ENCODE results near the gene MRPL54. TPM values are rescaled to one million over a fixed set of nuclear protein-coding genes. Genes with fewer than 3 reads are reported as not detected.

Gene MRPL54
- total and polyA plus RNA-seq, 2 experiments from 2014 or later = 29.7 to 89.9 TPM

DNA sequence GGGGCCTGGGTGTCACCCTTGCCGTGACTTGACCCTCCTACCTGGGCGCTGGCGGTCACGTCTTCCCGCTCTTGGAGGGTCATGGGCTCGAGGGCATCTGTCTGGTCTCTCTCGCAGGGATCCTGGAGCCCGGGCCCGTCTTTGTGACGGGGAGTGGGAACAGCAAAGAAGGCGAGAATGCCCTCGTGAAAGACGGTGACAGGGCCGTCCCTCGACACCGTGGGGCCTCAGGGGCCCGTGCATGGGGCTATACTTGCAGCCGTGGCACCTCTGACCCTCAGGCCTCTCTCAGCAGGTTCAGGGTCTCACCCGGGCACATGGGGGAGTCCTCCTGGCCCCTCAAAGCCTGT is 44.6 kb downstream of the MRPL54 start (continued):
- TF ChIP-seq, protein P1, sequence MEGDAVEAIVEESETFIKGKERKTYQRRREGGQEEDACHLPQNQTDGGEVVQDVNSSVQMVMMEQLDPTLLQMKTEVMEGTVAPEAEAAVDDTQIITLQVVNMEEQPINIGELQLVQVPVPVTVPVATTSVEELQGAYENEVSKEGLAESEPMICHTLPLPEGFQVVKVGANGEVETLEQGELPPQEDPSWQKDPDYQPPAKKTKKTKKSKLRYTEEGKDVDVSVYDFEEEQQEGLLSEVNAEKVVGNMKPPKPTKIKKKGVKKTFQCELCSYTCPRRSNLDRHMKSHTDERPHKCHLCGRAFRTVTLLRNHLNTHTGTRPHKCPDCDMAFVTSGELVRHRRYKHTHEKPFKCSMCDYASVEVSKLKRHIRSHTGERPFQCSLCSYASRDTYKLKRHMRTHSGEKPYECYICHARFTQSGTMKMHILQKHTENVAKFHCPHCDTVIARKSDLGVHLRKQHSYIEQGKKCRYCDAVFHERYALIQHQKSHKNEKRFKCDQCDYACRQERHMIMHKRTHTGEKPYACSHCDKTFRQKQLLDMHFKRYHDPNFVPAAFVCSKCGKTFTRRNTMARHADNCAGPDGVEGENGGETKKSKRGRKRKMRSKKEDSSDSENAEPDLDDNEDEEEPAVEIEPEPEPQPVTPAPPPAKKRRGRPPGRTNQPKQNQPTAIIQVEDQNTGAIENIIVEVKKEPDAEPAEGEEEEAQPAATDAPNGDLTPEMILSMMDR (conservative IDR thresholded peaks at IDR 0.05; ENCODE audit: low read depth in 2 of 2) = no peak
- TF ChIP-seq EZH2 (IDR thresholded peaks at IDR 0.05; ENCODE audit: low read depth, unreplicated experiment) = no peak
- TF ChIP-seq JUNB (IDR thresholded peaks at IDR 0.05; ENCODE audit: unreplicated experiment) = no peak

DNA sequence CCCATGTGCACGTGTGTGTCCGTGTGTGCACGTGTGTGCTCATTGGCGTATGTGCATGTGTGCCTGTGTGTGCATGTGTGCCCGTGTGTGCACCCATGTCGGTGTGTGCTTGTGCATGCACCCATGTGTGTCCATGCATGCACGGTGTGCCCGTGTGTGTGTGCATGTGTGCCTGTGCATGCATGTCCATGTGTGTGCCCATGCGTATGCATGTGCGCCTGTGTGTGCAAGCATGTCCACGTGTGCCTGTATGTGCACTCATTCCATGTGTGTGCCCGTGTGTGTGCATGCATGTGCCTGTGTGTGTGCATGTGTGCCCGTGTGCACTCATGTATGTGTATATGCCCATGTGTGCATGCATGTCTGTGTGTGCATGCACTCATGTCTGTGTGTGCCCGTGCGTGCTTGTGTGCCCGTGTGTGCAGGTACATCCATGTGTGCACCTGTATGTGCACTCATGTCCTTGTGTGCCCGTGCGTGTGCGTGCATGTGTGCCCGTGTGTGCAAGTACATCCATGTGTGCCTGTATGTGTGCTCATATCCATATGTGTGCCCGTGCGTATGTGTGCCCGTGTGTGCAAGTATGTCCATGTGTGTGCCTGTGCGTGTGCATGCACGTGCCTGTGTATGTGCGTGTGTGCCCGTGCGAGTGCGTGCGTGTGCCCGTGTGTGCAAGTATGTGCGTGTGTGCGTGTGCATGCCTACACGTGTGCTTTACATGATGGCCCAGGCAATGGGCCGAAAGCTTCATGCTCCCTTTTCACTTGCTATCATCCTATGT is 45.3 kb downstream of the MRPL54 start:
- no peak overlapping the region for H3K4me2 ChIP-seq
- DNase-seq (ENCODE audit: low spot score) = no peak
- H3K79me2 ChIP-seq (replicated peaks; ENCODE audit: insufficient read depth) = no peaks in the 10 kb centered on the region
- ATAC-seq = no peak
- no peak overlapping the region for H3K4me3 ChIP-seq
- H3K27me3 ChIP-seq (ENCODE audit: insufficient read depth) = no peaks in the 10 kb centered on the region
- no peaks in the 10 kb centered on the region for H3K36me3 ChIP-seq (ENCODE audit: insufficient read depth)
- Mint-ChIP-seq H3K27me3 (ENCODE audit: insufficient read depth, low read depth, poor library complexity) (peaks cover 16% of the 10 kb centered on the region), H3K36me3 (ENCODE audit: low read depth) (no peaks in the 10 kb centered on the region), H3K4me3 (no peak overlapping the region; the same call in 2 of the 3 replicates), H3K27ac (no peak overlapping the region; the same call in 1 of the 2 replicates), H3K4me1 (no peaks in the 10 kb centered on the region; the same call in 2 of the 3 replicates), H3K9me3 (peaks cover 4% of the 10 kb centered on the region; the same call in 1 of the 3 replicates)
- H3K4me1 ChIP-seq (ENCODE audit: insufficient read depth) = no peaks in the 10 kb centered on the region
- no peak overlapping the region for H2AFZ ChIP-seq
- peaks cover 9% of the 10 kb centered on the region for H3F3A ChIP-seq (replicated peaks; ENCODE audit: low read depth)
- no peaks in the 10 kb centered on the region for H4K20me1 ChIP-seq (replicated peaks; ENCODE audit: insufficient read depth)
- H3K27ac ChIP-seq (ENCODE audit: low read depth) = no peak overlapping the region
- H3K9me2 ChIP-seq (ENCODE audit: insufficient read depth) = no peaks in the 10 kb centered on the region
- TF ChIP-seq EZH2phosphoT487 (IDR thresholded peaks at IDR 0.05; ENCODE audit: unreplicated experiment) (no peak), NANOG (IDR thresholded peaks at IDR 0.05; ENCODE audit: borderline replicate concordance) (no peak), JUNB (IDR thresholded peaks at IDR 0.05; ENCODE audit: unreplicated experiment) (no peak), ZNF114 (CRISPR knock-in tag; IDR thresholded peaks at IDR 0.05) (no peak), POLR2AphosphoS5 (IDR thresholded peaks at IDR 0.05; ENCODE audit: low read depth) (no peak), STAT1 (IDR thresholded peaks at IDR 0.05; ENCODE audit: unreplicated experiment) (no peak), CREB1 (CRISPR knock-in tag; IDR thresholded peaks at IDR 0.05; ENCODE audit: low read depth) (no peak)
- TF ChIP-seq, protein P1 (conservative IDR thresholded peaks at IDR 0.05; ENCODE audit: low read depth in 2 of 2) = no peak
- TF ChIP-seq, protein P2, sequence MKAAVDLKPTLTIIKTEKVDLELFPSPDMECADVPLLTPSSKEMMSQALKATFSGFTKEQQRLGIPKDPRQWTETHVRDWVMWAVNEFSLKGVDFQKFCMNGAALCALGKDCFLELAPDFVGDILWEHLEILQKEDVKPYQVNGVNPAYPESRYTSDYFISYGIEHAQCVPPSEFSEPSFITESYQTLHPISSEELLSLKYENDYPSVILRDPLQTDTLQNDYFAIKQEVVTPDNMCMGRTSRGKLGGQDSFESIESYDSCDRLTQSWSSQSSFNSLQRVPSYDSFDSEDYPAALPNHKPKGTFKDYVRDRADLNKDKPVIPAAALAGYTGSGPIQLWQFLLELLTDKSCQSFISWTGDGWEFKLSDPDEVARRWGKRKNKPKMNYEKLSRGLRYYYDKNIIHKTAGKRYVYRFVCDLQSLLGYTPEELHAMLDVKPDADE (IDR thresholded peaks at IDR 0.05) = no peak
- TF ChIP-seq, protein P3, sequence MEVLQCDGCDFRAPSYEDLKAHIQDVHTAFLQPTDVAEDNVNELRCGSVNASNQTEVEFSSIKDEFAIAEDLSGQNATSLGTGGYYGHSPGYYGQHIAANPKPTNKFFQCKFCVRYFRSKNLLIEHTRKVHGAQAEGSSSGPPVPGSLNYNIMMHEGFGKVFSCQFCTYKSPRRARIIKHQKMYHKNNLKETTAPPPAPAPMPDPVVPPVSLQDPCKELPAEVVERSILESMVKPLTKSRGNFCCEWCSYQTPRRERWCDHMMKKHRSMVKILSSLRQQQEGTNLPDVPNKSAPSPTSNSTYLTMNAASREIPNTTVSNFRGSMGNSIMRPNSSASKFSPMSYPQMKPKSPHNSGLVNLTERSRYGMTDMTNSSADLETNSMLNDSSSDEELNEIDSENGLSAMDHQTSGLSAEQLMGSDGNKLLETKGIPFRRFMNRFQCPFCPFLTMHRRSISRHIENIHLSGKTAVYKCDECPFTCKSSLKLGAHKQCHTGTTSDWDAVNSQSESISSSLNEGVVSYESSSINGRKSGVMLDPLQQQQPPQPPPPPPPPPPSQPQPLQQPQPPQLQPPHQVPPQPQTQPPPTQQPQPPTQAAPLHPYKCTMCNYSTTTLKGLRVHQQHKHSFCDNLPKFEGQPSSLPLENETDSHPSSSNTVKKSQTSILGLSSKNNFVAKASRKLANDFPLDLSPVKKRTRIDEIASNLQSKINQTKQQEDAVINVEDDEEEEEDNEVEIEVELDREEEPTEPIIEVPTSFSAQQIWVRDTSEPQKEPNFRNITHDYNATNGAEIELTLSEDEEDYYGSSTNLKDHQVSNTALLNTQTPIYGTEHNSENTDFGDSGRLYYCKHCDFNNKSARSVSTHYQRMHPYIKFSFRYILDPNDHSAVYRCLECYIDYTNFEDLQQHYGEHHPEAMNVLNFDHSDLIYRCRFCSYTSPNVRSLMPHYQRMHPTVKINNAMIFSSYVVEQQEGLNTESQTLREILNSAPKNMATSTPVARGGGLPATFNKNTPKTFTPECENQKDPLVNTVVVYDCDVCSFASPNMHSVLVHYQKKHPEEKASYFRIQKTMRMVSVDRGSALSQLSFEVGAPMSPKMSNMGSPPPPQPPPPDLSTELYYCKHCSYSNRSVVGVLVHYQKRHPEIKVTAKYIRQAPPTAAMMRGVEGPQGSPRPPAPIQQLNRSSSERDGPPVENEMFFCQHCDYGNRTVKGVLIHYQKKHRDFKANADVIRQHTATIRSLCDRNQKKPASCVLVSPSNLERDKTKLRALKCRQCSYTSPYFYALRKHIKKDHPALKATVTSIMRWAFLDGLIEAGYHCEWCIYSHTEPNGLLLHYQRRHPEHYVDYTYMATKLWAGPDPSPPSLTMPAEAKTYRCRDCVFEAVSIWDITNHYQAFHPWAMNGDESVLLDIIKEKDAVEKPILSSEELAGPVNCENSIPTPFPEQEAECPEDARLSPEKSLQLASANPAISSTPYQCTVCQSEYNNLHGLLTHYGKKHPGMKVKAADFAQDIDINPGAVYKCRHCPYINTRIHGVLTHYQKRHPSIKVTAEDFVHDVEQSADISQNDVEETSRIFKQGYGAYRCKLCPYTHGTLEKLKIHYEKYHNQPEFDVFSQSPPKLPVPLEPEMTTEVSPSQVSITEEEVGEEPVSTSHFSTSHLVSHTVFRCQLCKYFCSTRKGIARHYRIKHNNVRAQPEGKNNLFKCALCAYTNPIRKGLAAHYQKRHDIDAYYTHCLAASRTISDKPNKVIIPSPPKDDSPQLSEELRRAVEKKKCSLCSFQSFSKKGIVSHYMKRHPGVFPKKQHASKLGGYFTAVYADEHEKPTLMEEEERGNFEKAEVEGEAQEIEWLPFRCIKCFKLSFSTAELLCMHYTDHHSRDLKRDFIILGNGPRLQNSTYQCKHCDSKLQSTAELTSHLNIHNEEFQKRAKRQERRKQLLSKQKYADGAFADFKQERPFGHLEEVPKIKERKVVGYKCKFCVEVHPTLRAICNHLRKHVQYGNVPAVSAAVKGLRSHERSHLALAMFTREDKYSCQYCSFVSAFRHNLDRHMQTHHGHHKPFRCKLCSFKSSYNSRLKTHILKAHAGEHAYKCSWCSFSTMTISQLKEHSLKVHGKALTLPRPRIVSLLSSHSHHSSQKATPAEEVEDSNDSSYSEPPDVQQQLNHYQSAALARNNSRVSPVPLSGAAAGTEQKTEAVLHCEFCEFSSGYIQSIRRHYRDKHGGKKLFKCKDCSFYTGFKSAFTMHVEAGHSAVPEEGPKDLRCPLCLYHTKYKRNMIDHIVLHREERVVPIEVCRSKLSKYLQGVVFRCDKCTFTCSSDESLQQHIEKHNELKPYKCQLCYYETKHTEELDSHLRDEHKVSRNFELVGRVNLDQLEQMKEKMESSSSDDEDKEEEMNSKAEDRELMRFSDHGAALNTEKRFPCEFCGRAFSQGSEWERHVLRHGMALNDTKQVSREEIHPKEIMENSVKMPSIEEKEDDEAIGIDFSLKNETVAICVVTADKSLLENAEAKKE (CRISPR knock-in tag; IDR thresholded peaks at IDR 0.05) = no peak
